COLO668 (cell line): Measurements from ENCODE around the gene TNNI2.

Experiments used
- DNase-seq: peaks from one replicate; lab custom pipeline; 2025; ENCODE audit not compliant: unreplicated experiment; lab: John Stamatoyannopoulos, UW

The TNNI2 gene

DNA sequence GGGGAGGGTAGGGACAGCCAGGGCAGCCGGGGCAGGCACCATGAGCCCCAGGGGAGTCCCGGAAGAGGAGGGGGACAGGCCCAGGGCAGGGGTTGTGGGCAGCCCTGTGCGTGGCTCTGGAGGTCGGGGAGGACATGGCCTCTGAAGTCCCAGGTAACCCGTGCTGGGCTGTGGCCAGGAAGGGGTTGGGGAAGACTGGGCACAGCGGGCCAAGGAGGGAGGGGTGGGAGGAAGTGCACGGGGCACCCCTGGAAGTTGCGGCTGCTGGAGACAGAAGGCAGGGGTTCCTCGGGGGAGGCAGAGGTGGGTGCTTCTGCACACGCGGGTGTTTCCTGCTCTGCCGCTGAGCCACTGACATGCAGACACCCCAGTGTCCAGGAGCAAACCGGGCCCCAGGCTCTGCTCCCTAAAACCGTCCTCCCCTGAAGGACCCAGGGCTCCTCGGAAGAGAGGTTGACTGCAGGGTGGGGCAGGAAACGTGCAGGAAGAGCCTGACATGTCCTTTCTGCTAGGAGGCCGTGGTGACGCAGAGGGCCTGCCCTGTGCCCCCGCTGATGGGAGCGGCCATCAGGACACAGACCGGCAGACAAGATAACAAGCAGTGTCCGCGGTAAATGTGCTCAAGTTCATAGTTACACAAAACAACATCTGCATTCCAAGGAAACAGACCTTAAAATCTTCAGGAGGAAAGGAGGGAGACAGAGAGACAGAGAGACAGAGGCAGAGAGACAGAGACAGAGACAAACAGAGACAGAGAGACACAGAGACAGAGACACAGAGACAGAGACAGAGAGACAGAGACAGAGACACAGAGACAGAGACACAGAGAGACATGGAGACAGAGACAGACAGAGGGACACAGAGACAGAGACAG is 5.7 kb downstream of the TNNI2 start:
- DNase-seq: no peak

DNA sequence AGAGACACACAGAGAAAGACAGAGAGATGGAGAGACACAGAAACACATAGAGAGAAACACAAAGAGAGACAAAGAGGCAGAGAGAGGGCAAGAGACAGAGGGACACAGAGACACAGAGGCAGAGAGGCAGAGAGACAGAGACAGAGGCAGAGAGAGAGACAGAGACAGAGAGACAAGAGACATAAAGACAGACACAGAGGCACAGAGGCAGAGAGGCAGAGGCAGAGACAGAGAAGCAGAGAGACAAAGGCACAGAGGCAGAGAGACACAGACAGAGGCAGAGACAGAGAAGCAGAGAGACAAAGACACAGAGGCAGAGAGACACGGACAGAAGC is 6.3 kb downstream of the TNNI2 start:
- DNase-seq: no peak

DNA sequence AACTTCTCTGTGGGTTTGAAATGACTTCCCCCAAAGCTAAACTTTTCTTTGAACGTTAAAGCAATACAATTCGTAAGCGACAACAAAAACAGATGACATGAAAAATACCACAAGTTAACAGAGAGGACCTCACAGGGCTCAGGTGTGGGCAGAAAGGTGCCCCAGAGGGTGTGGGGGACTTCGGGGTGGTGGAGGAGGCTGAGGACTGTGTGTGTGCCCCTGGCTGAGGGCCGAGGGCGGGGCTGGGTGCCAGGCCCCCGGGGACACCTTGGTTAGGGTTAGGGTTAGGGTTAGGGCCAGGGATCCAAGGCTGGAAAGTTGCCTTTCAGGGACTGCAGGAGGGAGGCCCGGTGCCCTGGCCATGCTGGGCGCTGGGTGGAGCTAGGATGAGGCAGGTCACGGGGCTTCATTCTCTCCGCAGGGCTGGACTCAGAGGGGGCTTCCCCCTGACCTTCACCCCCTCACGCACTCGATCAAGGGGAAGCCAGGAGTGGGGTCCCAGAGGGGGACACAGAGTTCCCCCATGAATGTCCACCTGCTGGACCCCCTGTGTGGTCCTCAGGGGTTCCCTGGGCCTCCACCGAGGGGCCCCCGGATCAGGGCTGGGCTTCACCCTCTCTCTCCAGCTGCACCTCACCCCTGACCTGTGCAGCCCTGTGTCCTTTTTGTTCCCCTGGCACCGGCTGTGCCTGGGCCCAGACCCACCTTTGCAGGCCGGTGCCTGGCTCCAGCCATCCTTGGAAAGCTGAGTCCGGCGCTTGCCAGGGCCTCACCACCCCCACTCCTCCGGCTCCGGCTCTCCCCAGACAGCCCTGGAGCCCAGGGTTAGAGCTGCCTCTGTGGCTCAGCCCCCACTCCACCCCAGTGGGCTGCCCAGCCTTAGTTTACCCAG is 7.0 kb downstream of the TNNI2 start:
- DNase-seq: no peak

DNA sequence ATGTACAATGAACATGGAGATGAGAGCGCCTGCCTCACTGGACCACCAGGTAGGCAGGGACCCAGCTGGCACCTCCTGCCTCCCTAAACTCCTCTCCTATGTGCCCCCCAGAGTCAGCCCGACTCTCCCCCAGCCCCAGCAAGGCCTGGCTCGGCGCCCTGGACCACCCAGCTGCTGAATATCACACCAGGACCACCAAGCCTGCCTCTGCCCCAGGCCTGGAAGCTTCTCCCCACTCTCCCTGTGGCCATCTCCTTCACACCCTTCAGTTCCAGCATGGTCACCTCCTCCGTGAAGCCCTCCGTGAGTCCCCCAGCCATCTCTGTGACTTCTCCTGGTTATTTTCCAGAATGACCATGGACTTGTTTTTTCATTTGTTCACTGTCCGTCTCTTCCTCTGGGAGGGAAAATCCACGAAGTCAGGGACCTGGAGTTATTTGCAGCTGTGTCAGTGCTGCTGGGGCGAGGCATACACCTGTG is 7.7 kb downstream of the TNNI2 start:
- no peak for DNase-seq

DNA sequence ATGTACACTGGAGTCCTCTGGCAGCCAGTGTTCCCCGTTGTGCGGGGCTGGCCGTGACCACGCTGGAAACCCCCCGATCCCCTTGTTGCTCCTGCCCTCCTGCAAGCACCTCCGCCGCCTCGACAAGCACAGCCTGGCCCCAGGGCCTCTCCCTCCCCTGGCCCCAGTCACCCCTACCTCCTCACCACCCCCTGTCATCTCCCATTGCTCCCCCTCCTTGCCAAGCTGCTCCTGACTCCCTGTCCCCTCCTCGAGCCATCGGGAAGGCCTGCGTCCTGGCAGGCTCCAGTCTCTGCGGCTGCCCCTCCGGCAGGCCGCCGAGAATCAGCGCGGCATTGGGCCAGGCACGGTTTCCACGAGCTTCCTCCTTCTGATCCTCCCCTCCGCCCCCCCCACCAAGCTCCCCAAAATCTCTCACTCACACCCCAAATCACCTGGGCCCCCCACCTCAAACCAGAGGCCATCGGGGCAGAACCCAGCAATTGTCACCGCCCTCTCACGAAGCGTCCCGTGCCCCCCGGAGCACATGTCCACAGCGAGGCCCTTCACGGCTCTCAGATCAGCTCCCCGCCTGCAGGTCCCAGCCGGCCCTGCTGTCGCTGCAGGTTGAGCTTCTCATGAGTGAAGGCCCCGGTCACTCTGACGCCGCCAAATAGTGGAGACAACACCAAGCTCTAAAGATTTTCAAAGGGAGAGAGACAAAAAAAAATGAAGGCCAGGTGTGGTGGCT is 8.4 kb downstream of the TNNI2 start:
- no peak for DNase-seq

DNA sequence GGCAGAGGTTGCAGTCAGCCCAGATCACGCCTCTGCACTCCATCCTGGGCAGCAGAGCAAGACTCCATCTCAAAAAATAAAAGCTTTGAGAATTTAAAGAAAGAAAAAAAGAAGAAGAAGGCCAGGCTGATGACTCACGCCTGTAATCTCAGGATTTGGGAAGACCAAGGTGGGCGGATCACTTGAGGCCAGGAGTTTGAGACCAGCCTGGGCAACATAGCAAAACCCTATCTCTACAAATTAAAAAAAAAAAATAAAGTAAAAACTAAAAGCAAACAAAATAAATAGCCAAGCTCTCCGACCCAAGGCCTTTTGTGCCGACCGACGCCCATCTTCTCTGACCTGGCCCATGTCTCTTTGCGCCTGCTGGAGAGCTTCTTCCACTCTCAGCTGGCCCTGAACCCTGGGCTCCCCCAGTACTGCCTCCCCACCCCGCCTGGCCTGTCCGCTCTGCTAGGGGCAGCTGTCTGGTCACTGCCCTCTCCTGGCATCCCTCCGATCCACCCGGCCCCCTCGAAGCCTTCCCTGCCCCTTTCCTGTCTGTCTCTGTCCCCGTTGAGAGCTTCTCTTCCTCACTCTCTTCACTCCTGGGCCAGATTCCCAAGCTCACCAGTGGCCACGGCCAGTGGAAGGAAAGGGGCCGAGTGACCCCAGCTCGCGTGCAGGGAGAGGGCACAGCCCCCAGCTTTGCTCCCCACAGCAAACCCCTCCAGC is 9.3 kb downstream of the TNNI2 start:
- DNase-seq: no peak

DNA sequence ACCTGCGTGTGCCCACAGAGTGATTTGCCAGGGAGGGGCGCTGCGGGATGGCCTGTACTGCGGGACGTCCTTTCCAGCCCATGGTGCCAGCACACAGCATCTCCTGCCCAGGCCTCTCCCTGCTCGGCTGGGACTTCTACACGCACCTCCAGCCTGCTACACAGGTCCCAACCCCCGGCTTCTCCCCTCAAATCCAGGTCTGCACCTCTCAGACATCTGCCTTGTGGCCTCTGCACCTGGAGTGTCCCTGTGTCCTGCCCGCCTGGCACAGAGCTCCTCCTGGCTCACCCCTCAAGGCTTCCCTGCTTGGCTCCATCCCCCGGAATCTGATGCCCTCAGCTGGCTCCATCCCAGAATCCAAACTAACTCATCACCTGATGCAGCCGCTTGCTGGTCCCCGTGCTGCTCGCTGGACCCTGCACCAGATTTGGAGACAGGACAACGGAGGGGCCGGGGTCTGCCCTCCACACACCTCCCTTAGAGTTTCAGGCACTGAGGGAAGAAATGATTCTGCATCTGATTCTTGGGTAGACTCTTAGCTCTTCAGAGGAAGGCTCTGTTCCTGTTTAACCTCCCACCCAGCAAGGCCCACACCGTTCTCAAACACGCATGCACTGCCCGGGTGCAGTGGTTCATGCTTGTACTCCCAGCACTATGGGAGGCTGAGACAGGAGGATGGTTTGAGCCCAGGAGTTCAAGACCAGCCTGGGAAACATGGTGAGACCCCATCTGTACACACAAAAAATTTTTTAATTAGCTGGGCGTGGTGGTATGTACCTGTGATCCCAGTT is 10.1 kb downstream of the TNNI2 start:
- DNase-seq: no peak

DNA sequence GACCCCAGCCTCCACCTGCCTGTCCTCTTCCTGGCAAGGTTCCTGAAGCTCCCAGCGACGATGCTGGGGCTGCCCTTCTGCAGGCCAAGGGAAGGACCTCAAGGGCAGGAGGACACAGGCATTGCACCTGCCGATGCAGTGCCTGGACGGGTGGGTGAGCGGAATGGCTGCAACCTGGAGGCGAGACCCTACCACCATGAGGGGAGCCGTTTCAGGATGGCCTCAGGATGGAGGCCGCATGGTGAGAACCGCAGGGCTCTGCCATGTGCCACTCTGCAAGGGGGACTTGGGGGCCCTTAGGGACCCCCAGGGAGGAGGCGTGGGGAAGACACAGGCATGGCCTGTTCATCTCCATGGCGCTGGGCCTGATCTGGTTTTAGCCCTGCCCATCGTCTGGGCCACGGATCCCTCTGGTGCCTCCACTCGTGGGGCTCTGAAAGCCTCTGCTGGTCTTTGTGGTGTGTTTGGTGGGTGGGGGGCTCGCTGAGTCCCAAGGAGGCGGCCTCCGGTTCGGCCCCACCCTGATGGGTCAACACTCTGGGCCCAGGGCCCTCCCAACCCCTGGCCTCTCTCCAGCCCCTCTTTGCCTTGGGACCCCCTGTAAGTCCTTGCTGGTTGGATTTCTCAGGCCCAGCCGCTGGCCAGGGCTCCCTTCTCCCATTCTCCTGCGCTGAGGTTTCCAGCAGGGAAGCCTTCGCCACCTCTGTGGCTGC is 12.8 kb downstream of the TNNI2 start:
- DNase-seq: no peak

DNA sequence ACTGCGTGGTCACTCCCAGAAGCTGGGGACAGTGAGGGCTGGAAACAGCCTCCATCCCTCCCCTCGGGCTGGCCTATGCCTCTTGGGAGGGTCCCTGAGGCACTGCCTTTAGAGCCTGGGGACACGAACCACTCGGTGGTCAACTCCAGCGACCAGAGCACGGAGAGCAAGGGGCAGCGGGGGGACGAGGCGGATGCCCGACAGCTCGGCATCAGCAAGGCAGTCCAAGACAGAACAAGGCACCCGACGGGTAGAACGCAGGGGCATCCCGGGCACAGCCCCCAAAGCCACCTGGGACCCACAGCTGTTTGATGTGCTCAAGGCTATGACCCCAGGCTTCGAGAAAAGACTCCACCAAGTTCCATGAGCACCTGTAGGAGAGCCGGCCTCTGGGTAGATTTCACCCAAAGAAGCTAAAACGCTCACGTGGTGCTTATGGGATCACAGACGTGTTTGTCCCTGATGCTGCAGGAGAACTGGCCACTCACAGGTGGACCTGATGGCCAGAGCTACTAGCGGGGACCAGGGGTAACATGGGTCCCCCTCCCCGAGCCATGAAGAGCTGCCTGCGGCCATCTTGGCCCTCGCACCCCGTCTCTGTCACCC is 13.6 kb downstream of the TNNI2 start:
- DNase-seq: no peak

DNA sequence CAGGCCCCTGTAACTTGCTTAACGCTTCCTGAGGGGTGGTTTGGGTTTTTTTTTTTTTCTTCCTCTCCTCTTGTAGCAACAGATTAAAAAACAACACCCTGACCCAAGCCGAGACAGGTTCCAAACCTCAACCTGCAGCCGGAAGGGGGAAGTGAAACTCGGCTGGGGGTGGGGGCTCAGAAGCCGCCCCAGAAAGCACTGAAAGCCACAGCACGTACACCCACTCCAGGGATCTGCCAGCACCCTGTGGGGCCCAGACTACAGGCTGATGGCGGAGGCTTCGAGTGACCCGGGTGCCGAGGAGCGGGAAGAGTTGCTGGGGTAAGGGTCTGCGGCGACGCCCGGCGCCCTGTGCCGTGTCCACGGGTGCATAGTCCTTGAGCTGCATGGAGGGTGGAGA is 14.1 kb downstream of the TNNI2 start, which contains the start of gene LSP1:
Gene LSP1 (plus strand): TSS at position 208 of the 400 bp plus-strand sequence. CDS start 61 bp downstream, at position 269.
- no peak for DNase-seq

DNA sequence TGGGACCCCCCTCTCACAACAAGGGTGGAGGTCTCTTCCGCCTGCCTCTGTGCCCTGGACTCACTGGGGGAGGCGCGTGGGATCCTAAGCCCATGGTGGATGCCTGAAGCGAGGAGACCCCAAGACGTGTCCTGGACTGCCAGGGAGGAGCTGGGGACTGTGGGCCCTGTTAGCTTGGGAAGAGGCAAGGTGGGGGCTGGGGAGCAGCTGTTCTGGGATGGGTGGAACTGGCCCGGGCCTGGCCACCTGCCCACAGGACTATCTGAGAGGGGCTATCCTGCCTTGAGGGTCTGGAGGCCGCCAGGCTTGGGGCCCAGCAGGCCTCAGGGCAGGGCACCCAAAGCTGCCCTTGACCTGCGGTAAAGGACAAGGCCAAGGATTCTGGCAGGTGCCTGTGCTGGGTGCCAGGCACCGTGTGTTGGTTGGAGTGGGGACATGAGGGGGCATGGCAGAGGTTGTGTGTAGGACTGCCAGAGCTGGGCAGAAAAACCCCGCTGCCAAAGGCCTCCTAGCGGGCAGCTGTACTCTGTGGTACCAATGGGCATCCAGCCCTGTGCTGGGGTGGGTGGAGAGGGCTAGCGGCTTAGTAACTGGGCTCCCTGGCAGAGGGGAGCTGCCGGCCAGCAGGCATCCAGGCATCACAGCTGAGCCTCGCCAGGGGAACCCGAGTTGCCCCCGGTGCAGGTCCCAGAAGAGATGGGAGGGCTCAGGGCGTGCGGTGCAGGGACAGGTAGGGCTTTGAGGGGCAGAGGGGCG is 14.8 kb downstream of the TNNI2 start:
- DNase-seq: no peak

DNA sequence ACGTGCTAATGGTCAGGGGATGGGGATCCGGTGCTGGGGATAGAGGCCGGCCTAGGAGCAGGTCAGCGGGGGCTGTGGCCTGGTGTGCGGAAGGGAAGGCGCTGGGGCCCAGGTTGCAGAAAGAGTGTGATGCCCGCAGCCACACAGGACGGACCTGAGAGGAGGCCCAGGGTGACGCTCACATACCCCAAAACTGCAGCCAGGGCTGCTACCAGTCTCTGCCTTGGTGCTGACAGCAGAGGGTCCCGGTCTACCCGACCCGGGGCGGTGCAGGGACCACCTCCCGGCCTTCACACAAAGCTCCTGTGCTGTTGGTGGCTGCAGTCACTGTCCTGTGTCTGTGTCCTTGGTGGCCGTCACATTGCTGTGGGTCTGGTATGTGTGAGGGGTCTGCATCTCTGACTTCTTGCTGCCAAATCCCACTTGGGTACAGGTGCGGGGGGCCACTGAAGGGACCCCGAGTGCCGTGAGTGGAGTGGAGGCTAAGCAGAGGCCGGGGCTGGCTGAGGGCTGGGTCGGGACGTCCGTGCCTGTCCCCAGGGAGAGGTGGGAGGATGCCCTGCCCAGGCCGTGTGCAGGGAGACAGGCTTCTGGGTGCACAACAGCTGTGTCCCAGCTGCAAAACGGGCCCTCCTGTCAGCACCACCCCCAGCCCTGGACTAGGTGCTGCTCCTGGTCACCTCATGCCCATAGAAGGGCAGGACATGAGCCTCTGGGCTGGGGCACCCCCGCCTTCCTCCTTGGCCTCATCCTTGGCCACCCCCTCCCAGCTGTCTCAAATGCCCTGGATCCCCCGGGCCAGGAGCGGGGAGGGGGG is 15.6 kb downstream of the TNNI2 start:
- DNase-seq: no peak

DNA sequence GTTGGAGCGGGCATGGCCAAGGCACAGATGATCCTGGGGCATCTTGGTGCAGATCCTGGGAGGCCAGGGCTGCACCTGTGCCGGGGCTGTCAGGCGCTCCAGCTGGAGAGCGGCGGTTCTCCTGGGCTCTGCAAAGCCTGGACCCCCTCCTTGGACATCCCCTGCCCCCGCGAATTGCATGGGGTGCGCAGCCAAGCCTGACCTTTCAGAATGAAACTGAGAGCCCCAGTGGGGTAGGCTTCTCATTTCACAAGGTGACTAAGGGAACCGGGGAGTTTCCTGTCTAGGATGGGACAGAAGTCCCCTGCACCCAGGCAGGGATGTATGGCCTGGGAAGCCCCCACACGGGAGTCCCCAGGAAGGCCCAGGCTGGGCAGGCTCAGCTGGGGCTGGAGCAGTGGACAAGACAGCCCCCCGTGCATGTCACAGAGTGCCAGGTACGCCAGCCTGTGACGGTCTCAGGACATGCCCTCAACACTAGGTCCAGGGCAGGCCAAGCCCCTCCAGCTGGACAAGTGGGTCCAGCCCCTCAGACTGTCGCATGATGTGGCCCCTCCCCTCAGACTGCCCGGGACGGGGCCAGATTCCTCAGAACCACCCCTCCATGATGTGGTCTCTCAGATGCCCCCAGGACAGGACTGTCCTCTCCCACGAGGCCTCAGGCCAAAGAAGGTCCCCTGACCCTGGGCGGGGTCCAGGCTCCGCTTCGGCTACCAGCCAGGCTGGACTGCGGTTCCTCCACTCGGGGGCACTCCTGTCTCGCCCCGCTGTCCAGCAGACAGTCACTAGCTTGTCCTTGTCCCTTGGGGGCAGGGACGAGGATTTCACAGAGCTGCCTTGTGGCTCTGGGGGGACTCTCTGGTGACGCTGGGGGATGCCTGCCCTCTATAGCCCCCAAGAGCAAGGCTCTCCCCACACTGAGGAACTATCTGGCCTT is 16.4 kb downstream of the TNNI2 start:
- no peak for DNase-seq

DNA sequence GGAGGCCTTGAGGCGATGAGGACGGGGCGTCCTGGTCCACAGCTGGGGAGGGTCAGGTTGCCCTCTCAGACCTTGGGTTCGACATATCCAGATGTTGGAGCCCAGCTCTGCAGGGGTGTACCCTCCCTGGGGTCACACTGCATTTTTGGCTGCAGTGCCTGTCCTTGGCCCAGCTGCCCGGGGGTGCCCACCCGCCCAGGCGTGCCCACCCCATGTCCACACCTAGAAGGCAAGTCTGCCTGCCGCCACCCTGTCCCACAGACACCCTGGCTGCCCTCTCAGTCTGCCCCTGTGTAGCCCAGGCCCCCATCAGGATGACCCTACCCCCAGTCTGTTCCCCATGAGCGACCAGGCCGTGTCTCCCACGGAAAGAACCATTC is 17.1 kb downstream of the TNNI2 start:
- DNase-seq: no peak

DNA sequence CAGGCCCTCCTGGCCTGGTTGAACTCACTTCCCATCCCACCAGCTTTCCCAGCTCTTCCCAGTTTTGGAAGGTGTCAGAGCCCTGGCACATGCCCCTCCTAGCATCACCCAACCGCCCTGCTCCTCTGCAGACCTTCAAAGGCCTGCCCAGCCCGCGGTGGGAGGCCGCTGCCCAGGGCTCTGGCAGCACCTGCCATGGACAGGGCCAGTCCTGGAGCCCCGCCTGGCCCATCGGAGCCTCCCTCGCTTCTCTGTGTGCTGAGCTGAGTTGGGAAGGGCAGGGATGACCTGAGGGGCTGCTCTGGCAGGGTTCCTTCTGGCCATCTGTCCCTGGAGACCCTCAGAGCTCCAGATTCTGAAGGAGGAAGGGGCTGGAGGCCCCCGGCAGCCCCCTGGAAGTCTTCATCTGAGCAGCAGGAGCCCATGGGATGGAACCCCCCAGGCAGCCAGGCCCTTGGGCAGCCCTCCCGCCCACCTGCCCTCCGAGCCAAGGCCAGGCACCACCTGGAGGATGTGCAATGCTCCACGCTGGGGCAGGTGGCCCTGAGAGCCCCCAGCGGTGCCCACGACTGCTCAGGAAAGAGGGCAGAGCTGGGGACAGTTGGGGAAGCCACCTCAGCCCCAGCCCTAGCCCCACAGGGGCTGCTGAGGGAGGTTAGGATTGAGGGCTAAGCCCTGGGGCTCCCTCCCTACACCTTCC is 17.7 kb downstream of the TNNI2 start:
- DNase-seq: no peak

DNA sequence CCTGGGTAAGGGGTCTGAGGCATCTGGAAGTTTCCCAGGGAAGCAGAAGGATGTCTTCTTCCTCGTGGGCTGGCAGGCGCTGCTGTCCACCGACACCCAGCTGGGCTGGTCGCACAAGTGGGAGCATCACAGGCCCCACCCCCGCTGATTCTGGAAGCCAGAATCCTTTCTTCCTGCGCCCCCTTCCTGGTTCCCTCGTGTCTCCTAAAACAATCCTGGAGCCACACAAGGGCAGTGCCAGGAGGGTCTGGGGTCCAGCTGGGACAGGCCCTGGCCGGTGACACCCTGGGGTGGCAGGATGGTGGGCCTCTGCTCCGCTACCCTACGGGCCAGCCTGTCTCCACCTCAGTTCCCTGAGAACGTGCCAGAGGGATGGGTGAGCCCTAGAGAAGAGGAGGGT is 18.3 kb downstream of the TNNI2 start:
- DNase-seq: no peak
